Retinal pigment epithelial cell (primary cell): Measurements from ENCODE around the gene OLIG1.

Experiments
- DNase-seq: peaks from one replicate; pipeline ENCODE4 v3.0.0-alpha.2; 2010; ENCODE audit warnings: low read depth
- H3K4me3 ChIP-seq: 2 replicates; pipeline ENCODE4 v1.5.1; 2011; ENCODE audit warnings: mild to moderate bottlenecking, low read length, control low read depth, moderate library complexity
- CTCF ChIP-seq: conservative IDR thresholded peaks from 2 replicates; pipeline ENCODE4 v1.5.1; 2011; ENCODE audit warnings: low read depth, low read length, control low read depth, inconsistent platforms

The OLIG1 gene

GRCh38 chr21:33075596-33076195 lies 5.8 kb downstream of the OLIG1 start:
- no peak for DNase-seq

GRCh38 chr21:33076600-33077329 lies 6.8 kb downstream of the OLIG1 start:
- no peak for DNase-seq
- no peak for TF ChIP-seq CTCF
- no peak overlapping the region for H3K4me3 ChIP-seq

More at GRCh38 chr21:33075596-33076195, 5.8 kb downstream of the OLIG1 start:
- no peak for TF ChIP-seq CTCF
- no peak overlapping the region for H3K4me3 ChIP-seq

DNA sequence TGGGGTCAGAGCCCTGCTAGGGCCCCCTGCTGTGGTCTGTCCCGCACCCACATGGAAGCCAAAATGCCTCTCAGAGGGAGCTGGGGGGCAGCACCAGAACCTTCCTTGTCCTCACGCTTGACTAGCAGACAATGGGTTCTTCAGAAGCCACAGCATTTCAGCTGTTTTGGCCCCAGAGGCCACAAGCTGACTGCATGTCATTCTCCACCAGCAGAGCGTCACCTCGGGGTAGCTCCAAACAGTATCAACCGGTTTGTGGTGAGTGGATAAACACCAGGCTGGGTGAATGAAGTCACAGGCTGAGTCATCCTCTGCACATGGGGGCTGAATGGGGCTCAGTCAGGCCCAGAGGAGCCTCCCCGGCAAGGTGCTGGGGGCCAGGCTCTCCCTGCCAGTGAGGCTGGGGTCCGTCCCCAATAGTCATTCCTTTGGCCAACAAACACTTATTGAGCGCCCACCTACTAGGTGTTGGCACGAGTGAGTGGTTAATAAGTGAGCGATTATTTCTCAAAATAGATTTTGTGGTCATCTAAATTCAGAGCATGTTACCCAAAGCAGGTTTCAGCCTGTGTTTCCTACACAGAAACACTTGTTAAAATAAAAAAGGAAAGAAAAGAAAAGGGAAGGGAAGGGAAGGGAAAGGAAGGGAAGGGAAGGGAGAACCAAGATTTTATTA lies 9.1 kb downstream of the OLIG1 start:
- peak; percentile 5 for DNase-seq
- H3K4me3 ChIP-seq: no peak overlapping the region
- TF ChIP-seq CTCF: no peak

DNA sequence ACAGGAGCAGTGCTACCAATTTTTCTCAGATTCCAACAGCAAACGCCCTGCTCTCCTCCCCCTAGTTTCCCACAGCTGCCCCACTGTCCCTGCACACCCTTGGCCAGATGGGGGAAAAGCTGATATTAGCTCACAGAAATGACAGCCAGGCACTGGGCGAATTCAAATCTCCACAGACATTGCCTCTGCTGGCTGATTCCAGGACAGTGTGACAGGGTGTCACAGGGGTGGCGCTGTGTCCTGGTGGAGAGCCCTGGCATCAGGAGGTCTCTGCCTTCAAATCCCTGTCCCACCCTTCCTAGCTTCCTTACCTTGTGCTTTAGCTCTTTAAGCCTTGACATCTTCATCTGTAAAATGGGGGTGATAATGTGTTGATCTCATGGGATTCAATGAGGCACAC lies 10.4 kb downstream of the OLIG1 start:
- no peak for DNase-seq
- H3K4me3 ChIP-seq: no peak overlapping the region
- no peak for TF ChIP-seq CTCF

DNA sequence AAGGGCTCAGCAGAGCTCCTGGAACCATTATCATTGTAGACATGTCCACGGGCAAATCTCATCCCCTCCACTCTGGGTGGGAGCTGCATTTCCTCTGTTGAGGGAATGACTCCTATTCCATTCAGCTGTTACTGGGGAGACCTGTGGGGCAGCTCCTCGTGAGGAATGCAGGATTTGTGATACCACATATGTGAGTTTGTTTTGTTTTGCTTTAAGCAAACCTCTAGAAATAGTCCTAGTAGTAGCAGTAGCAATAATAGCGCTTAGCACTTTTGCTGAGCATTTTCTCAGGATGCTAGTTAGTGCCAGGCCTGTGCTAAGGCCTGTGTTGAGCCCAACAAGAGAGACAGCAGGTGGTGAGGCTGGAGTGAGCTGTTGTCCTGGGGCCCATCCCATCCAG lies 10.8 kb downstream of the OLIG1 start:
- no peak overlapping the region for H3K4me3 ChIP-seq
- TF ChIP-seq CTCF: no peak
- no peak for DNase-seq

DNA sequence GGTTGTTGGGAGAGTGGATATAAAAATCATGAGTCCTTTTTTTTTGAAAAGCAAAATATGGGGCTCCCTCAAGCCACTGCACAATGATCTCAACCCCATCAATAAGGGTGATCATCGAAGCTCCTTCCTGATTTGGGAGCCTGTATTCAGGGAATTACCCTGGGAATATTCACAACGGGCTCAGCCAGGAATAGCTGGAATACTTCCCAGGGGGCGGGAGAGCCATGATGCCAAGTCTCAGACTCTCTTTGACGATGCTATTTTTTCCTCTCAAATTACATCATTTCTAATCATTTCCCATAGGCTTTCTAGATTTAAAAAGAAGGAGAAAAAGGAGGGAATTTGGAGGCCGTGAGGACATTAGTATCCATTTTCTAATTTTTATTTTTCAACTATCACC lies 18.4 kb downstream of the OLIG1 start:
- H3K4me3 ChIP-seq: no peak overlapping the region
- no peak for DNase-seq
- TF ChIP-seq CTCF: no peak
